ENCODE measurements around the gene TMEM209.
"Not testable (repeated sequence)": the region's sequence is repeated elsewhere in the genome, so short reads cannot be mapped to it uniquely, and the experiment has no call there.

TMEM209 gene

GRCh38 chr7:130205084-130205947, at the start of gene TMEM209:
Gene TMEM209, minus strand, starts transcription at chr7:130205406. Its CDS starts 31 bp downstream, at chr7:130205375.
- peak within 1 kb of the TSS; percentile 13 for H3K9ac ChIP-seq
- no peaks in the 10 kb centered on the region for H3K36me3 ChIP-seq (ENCODE audit: control insufficient read depth, insufficient read depth, low read length)
- peak within 1 kb of the TSS; percentile 76 for H3K27ac ChIP-seq
- no peaks in the 10 kb centered on the region for H3K27me3 ChIP-seq (ENCODE audit: control insufficient read depth, insufficient read depth, low read length)
- no peak for TF ChIP-seq CTCF (IDR thresholded peaks at IDR 0.05)
- no peaks in the 10 kb centered on the region for H3K9me3 ChIP-seq (ENCODE audit: control insufficient read depth, low read length)
- H3K4me3 ChIP-seq (ENCODE audit: low read depth, low read length): peak within 1 kb of the TSS; percentile 92
- H3K4me2 ChIP-seq (ENCODE audit: low read length): peak within 1 kb of the TSS; percentile 77
- H3K4me1 ChIP-seq: no peaks in the 10 kb centered on the region
- H2AFZ ChIP-seq: peak within 1 kb of the TSS; percentile 96
- H3K79me2 ChIP-seq: no peaks in the 10 kb centered on the region

- Histone ChIP-seq H3K27ac (no peak overlapping the region), H3K9me3 (ENCODE audit: control insufficient read depth, low read length) (peaks cover 6% of the 10 kb centered on the region), H3K4me2 (ENCODE audit: low read length) (no peak overlapping the region), H3K36me3 (ENCODE audit: control insufficient read depth, insufficient read depth, low read length) (no peaks in the 10 kb centered on the region), H2AFZ (no peak overlapping the region), H3K79me2 (no peaks in the 10 kb centered on the region), H3K4me3 (ENCODE audit: low read depth, low read length) (no peak overlapping the region), H3K27me3 (ENCODE audit: control insufficient read depth, insufficient read depth, low read length) (no peaks in the 10 kb centered on the region), H3K4me1 (no peaks in the 10 kb centered on the region), H3K9ac (no peak overlapping the region)
- no peak for TF ChIP-seq CTCF (IDR thresholded peaks at IDR 0.05)
These were observed 49.3 kb upstream of the TMEM209 start for GRCh38 chr7:130254555-130254954.

GRCh38 chr7:130249626-130250025, 44.4 kb upstream of the TMEM209 start:
- H3K36me3 ChIP-seq (ENCODE audit: control insufficient read depth, insufficient read depth, low read length); H3K4me2 ChIP-seq (ENCODE audit: low read length); H2AFZ ChIP-seq; H3K9me3 ChIP-seq (ENCODE audit: control insufficient read depth, low read length); H3K4me3 ChIP-seq (ENCODE audit: low read depth, low read length); H3K4me1 ChIP-seq; H3K27ac ChIP-seq; H3K79me2 ChIP-seq; H3K9ac ChIP-seq; H3K27me3 ChIP-seq (ENCODE audit: control insufficient read depth, insufficient read depth, low read length): not testable (repeated sequence)

GRCh38 chr7:130248842-130249241, 43.6 kb upstream of the TMEM209 start:
- H3K4me1 ChIP-seq; H3K4me2 ChIP-seq (ENCODE audit: low read length); H3K27me3 ChIP-seq (ENCODE audit: control insufficient read depth, insufficient read depth, low read length); H3K4me3 ChIP-seq (ENCODE audit: low read depth, low read length); H3K36me3 ChIP-seq (ENCODE audit: control insufficient read depth, insufficient read depth, low read length); H3K79me2 ChIP-seq; H3K9me3 ChIP-seq (ENCODE audit: control insufficient read depth, low read length); H2AFZ ChIP-seq; H3K9ac ChIP-seq; H3K27ac ChIP-seq: not testable (repeated sequence)

DNA sequence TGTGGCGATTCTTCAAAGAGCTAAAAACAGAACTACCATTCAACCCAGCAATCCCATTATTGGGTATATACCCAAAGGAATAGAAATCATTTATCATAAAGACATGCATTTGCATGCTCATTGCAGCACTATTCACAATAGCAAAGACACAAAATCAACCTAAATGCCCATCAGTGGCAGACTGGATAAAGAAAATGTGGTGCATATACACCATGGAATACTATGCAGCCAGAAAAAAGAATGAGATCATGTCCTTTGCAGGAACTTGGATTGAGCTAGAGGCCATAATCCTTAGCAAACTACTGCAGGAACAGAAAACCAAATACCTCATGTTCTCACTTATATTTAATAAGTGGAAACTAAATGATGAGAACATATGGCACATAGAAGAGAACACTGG, 41.3 kb upstream of the TMEM209 start:
- not testable (repeated sequence) for H2AFZ ChIP-seq; H3K4me1 ChIP-seq; H3K79me2 ChIP-seq; H3K9me3 ChIP-seq (ENCODE audit: control insufficient read depth, low read length); H3K9ac ChIP-seq; H3K27me3 ChIP-seq (ENCODE audit: control insufficient read depth, insufficient read depth, low read length); H3K4me2 ChIP-seq (ENCODE audit: low read length); H3K4me3 ChIP-seq (ENCODE audit: low read depth, low read length); H3K36me3 ChIP-seq (ENCODE audit: control insufficient read depth, insufficient read depth, low read length); H3K27ac ChIP-seq

- H3K79me2 ChIP-seq; H3K9me3 ChIP-seq (ENCODE audit: control insufficient read depth, low read length); H3K36me3 ChIP-seq (ENCODE audit: control insufficient read depth, insufficient read depth, low read length); H3K4me3 ChIP-seq (ENCODE audit: low read depth, low read length); H3K27ac ChIP-seq; H3K27me3 ChIP-seq (ENCODE audit: control insufficient read depth, insufficient read depth, low read length); H3K4me2 ChIP-seq (ENCODE audit: low read length); H3K4me1 ChIP-seq; H3K9ac ChIP-seq: not testable (repeated sequence)
- H2AFZ ChIP-seq: peak overlapping the region; percentile 6
These were observed 38.3 kb upstream of the TMEM209 start for GRCh38 chr7:130243486-130243885.
